CD14-positive monocyte (primary cell): ENCODE measurements around the gene KCNMA1. TPM values are rescaled to one million over a fixed set of nuclear protein-coding genes. Genes with fewer than 3 reads are reported as not detected.

ENCODE experiments used
- DNase-seq, 3 donors: peaks; one replicate each; pipeline ENCODE4 v3.0.0-alpha.2; 2011 to 2022
- H2AFZ ChIP-seq: 2 replicates; pipeline ENCODE4 v1.6.0; 2012; ENCODE audit warnings: mild to moderate bottlenecking, low read depth, low read length, inconsistent platforms; ENCODE audit not compliant: insufficient read depth, poor library complexity, severe bottlenecking
- H3K27ac ChIP-seq, 2 donors: 1 replicate in 1 of 2; 2 replicates in 1 of 2; pipeline ENCODE4 v1.5.1; 2012 to 2013; ENCODE audit warnings: low read length in 2 of 2, control low read depth in 1 of 2, inconsistent platforms in 1 of 2, low read depth in 1 of 2, mild to moderate bottlenecking in 1 of 2
- H3K27me3 ChIP-seq, 2 donors: one replicate each; pipeline versions ENCODE4 v1.6.0 to v1.6.1; 2011 to 2013; ENCODE audit warnings: low read length in 2 of 2; ENCODE audit not compliant: control insufficient read depth in 2 of 2, insufficient read depth in 2 of 2
- H3K36me3 ChIP-seq, 2 donors: replicated peaks in 1 of 2; 1 replicate in 1 of 2; 2 replicates in 1 of 2; pipeline versions ENCODE4 v1.5.1 to v1.6.1; 2012 to 2013; ENCODE audit warnings: low read length in 2 of 2, control low read depth in 1 of 2, inconsistent platforms in 1 of 2, mild to moderate bottlenecking in 1 of 2; ENCODE audit not compliant: insufficient read depth in 2 of 2, control insufficient read depth in 1 of 2
- H3K4me1 ChIP-seq, 2 donors: 1 replicate in 1 of 2; 2 replicates in 1 of 2; pipeline versions ENCODE4 v1.5.1 to v1.6.1; 2012 to 2013; ENCODE audit warnings: low read length in 2 of 2, control low read depth in 1 of 2, inconsistent platforms in 1 of 2, mild to moderate bottlenecking in 1 of 2, moderate library complexity in 1 of 2; ENCODE audit not compliant: insufficient read depth in 2 of 2, control insufficient read depth in 1 of 2
- H3K4me2 ChIP-seq: replicated peaks from 2 replicates; pipeline ENCODE3; 2012; ENCODE audit warnings: low read length, moderate library complexity, mild to moderate bottlenecking; ENCODE audit not compliant: poor library complexity, severe bottlenecking; ENCODE audit errors: extremely low read depth
- H3K4me3 ChIP-seq, 3 experiments: fragments of 200-600 bp in 1 of 3; sonication (generic) in 1 of 3; replicated peaks in 1 of 3; 1 replicate in 2 of 3; 2 replicates in 1 of 3; pipeline ENCODE4 v1.5.1; 2011 to 2013; ENCODE audit warnings: low read length in 3 of 3, mild to moderate bottlenecking in 3 of 3, control low read depth in 2 of 3, low read depth in 2 of 3, inconsistent platforms in 1 of 3, moderate library complexity in 1 of 3
- H3K79me2 ChIP-seq: 2 replicates; pipeline ENCODE4 v1.6.0; 2012; ENCODE audit warnings: mild to moderate bottlenecking, control low read depth, inconsistent platforms, low read length, moderate library complexity; ENCODE audit not compliant: insufficient read depth
- H3K9ac ChIP-seq: 2 replicates; pipeline ENCODE4 v1.6.0; 2017; ENCODE audit warnings: low read length, mild to moderate bottlenecking; ENCODE audit not compliant: insufficient read depth, poor library complexity, severe bottlenecking
- H3K9me3 ChIP-seq, 2 donors: replicated peaks in 1 of 2; 1 replicate in 1 of 2; 2 replicates in 1 of 2; pipeline versions ENCODE4 v1.5.1 to v1.6.1; 2012 to 2013; ENCODE audit warnings: low read length in 2 of 2, control low read depth in 1 of 2; ENCODE audit not compliant: control insufficient read depth in 1 of 2, insufficient read depth in 1 of 2
- H4K20me1 ChIP-seq: 2 replicates; pipeline ENCODE4 v1.6.0; 2012; ENCODE audit warnings: mild to moderate bottlenecking, low read length, control low read depth, moderate library complexity; ENCODE audit not compliant: insufficient read depth
- H3K27ac Mint-ChIP-seq, 7 donors: one replicate each; pipeline ENCODE4 v1.8.0; 2020; ENCODE audit warnings: mild to moderate bottlenecking in 7 of 7, mixed read lengths in 7 of 7, moderate library complexity in 6 of 7, inconsistent platforms in 2 of 7
- H3K27me3 Mint-ChIP-seq, 3 donors: one replicate each; pipeline ENCODE4 v1.8.0; 2021 to 2022; ENCODE audit warnings: low read depth in 3 of 3, mild to moderate bottlenecking in 3 of 3, mixed read lengths in 3 of 3, moderate library complexity in 3 of 3, inconsistent platforms in 1 of 3
- H3K36me3 Mint-ChIP-seq, 2 donors: one replicate each; pipeline ENCODE4 v1.8.0; 2020; ENCODE audit warnings: mixed read lengths in 2 of 2, inconsistent platforms in 1 of 2, mild to moderate bottlenecking in 1 of 2
- H3K4me1 Mint-ChIP-seq: one replicate; pipeline ENCODE4 v1.8.0; 2020; ENCODE audit warnings: mild to moderate bottlenecking, mixed read lengths
- H3K4me3 Mint-ChIP-seq, 2 donors: one replicate each; pipeline ENCODE4 v1.8.0; 2020; ENCODE audit warnings: mild to moderate bottlenecking in 2 of 2, mixed read lengths in 2 of 2, moderate library complexity in 1 of 2
- H3K9me3 Mint-ChIP-seq, 7 donors: one replicate each; pipeline ENCODE4 v1.8.0; 2020 to 2022; ENCODE audit warnings: mixed read lengths in 7 of 7, mild to moderate bottlenecking in 6 of 7, moderate library complexity in 6 of 7, inconsistent platforms in 2 of 7
- CTCF ChIP-seq: fragments of 200-600 bp; IDR thresholded peaks from one replicate; pipeline ENCODE4 v1.8.0; 2022; ENCODE audit warnings: antibody characterized with exemption, mild to moderate bottlenecking
- WGBS: methylation state at CpG from one replicate; pipeline ENCODE4 v1.1.5; 2013; ENCODE audit warnings: missing lambda C conversion rate; ENCODE audit not compliant: insufficient coverage; 5-methylcytosine and 5-hydroxymethylcytosine counted together
- intact Hi-C, 2 donors: fragments of 100-400 bp; cut with micrococcal nuclease; formaldehyde crosslinking; loops; one replicate each; pipeline versions ENCODE4 v1.15.0 to v1.15.1; 2023
- polyA plus RNA-seq, 3 donors: library from polyadenylated mRNA; depleted of rRNA in 1 of 3; unstranded in 2 of 3; stranded (reverse) in 1 of 3; fragments of 300-500 nt in 2 of 3; fragments of >200 nt in 1 of 3; fragmentation: Illumina TruSeq in 2 of 3; gene quantifications; 1 replicate in 2 of 3; 2 replicates in 1 of 3; pipeline ENCODE4 v1.2.3, GENCODE V29; 2012 to 2021

The KCNMA1 gene
- polyA plus RNA-seq, 3 donors: 0.11 to 1.0 TPM; not detected in 1

- WGBS: 89% methylated on average over 5 of the region's 7 CpGs
- no peaks in the 10 kb centered on the region for H4K20me1 ChIP-seq
- Mint-ChIP-seq H3K27me3 (peaks cover 0 to 8% (median 7%) of the 10 kb centered on the region in 3 donors), H3K9me3 (no peaks in the 10 kb centered on the region), H3K4me3 (no peak overlapping the region), H3K36me3 (no peaks in the 10 kb centered on the region), H3K27ac (no peak overlapping the region), H3K4me1 (peaks cover 14% of the 10 kb centered on the region)
- no peaks in the 10 kb centered on the region for H3K9me3 ChIP-seq
- no peak overlapping the region for H3K27ac ChIP-seq
- no peak overlapping the region for H3K9ac ChIP-seq
- no peak for TF ChIP-seq CTCF
- H3K4me1 ChIP-seq: peaks cover 8 to 9% of the 10 kb centered on the region in 2 donors
- no peak overlapping the region for H3K4me3 ChIP-seq
- intact Hi-C loops: no loop called here
- H3K79me2 ChIP-seq: no peaks in the 10 kb centered on the region
- no peak for DNase-seq
- no peaks in the 10 kb centered on the region for H3K27me3 ChIP-seq
- no peaks in the 10 kb centered on the region for H3K36me3 ChIP-seq
- H2AFZ ChIP-seq: no peak overlapping the region
- H3K4me2 ChIP-seq: no peak overlapping the region
Observed at GRCh38 chr10:76944640-76945039, 693.0 kb downstream of the KCNMA1 start.

GRCh38 chr10:76942628-76943416, 694.8 kb downstream of the KCNMA1 start:
- H3K27me3 Mint-ChIP-seq: peaks cover 3 to 14% (median 5%) of the 10 kb centered on the region in 3 donors
- Histone ChIP-seq H3K4me1 (peaks cover 8 to 9% of the 10 kb centered on the region in 2 donors), H3K9ac (no peak overlapping the region), H3K4me3 (no peak overlapping the region), H3K4me2 (no peak overlapping the region), H2AFZ (no peak overlapping the region), H3K36me3 (no peaks in the 10 kb centered on the region), H4K20me1 (no peaks in the 10 kb centered on the region), H3K9me3 (no peaks in the 10 kb centered on the region), H3K27me3 (no peaks in the 10 kb centered on the region), H3K27ac (no peak overlapping the region), H3K79me2 (no peaks in the 10 kb centered on the region)
- no peak overlapping the region for H3K27ac Mint-ChIP-seq
- H3K4me3 Mint-ChIP-seq: no peak overlapping the region
- no peak for DNase-seq
- WGBS: 50% methylated on average over 4 of the region's 8 CpGs
- no peak for TF ChIP-seq CTCF
- intact Hi-C loops: no loop called here
- H3K4me1 Mint-ChIP-seq: peaks cover 14% of the 10 kb centered on the region
- no peaks in the 10 kb centered on the region for H3K36me3 Mint-ChIP-seq
- H3K9me3 Mint-ChIP-seq: peaks cover 0 to 2% (median 0%) of the 10 kb centered on the region in 7 donors
